Transverse colon (tissue), 4 donors: ENCODE results near the gene SCNN1A.

Experiments
- EP300 ChIP-seq: sonication (generic); formaldehyde crosslinking; IDR thresholded peaks from one replicate; pipeline ENCODE4 v1.6.1; 2017; ENCODE audit warnings: antibody characterized with exemption, low read depth
- POLR2A ChIP-seq: fragments of 450-650 bp; IDR thresholded peaks from one replicate; pipeline ENCODE4 v1.6.1; 2016; ENCODE audit warnings: antibody characterized with exemption, mild to moderate bottlenecking, moderate library complexity
- POLR2AphosphoS5 ChIP-seq, 3 donors: sonication (generic); formaldehyde crosslinking; IDR thresholded peaks; one replicate each; pipeline ENCODE4 v1.6.1; 2016; ENCODE audit warnings: antibody characterized with exemption in 3 of 3
- TF ChIP-seq, protein P1 (sequence below), 5 experiments: fragments of 200-600 bp in 3 of 5; fragments of 450-650 bp in 2 of 5; sonication (generic) in 3 of 5; IDR thresholded peaks; 1 replicate in 2 of 5; 2 replicates in 3 of 5; pipeline ENCODE4 v1.5.1; 2016 to 2017; ENCODE audit warnings: antibody characterized with exemption in 5 of 5, inconsistent platforms in 3 of 5, mild to moderate bottlenecking in 2 of 5, moderate library complexity in 1 of 5

- no peak for TF ChIP-seq POLR2A
- peak in 1 of 3 donors; percentile 58 for TF ChIP-seq POLR2AphosphoS5 (IDR thresholded peaks at IDR 0.05)
- TF ChIP-seq, protein P1, sequence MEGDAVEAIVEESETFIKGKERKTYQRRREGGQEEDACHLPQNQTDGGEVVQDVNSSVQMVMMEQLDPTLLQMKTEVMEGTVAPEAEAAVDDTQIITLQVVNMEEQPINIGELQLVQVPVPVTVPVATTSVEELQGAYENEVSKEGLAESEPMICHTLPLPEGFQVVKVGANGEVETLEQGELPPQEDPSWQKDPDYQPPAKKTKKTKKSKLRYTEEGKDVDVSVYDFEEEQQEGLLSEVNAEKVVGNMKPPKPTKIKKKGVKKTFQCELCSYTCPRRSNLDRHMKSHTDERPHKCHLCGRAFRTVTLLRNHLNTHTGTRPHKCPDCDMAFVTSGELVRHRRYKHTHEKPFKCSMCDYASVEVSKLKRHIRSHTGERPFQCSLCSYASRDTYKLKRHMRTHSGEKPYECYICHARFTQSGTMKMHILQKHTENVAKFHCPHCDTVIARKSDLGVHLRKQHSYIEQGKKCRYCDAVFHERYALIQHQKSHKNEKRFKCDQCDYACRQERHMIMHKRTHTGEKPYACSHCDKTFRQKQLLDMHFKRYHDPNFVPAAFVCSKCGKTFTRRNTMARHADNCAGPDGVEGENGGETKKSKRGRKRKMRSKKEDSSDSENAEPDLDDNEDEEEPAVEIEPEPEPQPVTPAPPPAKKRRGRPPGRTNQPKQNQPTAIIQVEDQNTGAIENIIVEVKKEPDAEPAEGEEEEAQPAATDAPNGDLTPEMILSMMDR (IDR thresholded peaks at IDR 0.05), result no peak
- TF ChIP-seq EP300, result no peak
These were observed 63.4 kb downstream of the SCNN1A start for GRCh38 chr12:6311822-6312528.
